Gastroesophageal sphincter (tissue), 4 donors: ENCODE results near the gene CHST13. TPM values are rescaled to one million over a fixed set of nuclear protein-coding genes. Genes with fewer than 3 reads are reported as not detected.

Source experiments
- ATAC-seq: fragments of 150-250 bp; one replicate; pipeline ENCODE4 v1.9.1; 2016; ENCODE audit warnings: mild to moderate bottlenecking, moderate library complexity
- H3K27ac ChIP-seq, 4 donors: fragments of 200-600 bp; sonication (generic) in 3 of 4; 1 replicate in 3 of 4; 2 replicates in 1 of 4; pipeline ENCODE4 v1.5.1; 2016 to 2019
- H3K27me3 ChIP-seq: fragments of 200-600 bp; sonication (generic); one replicate; pipeline ENCODE4 v1.5.1; 2019
- H3K36me3 ChIP-seq, 2 donors: fragments of 200-600 bp; sonication (generic); one replicate each; pipeline ENCODE4 v1.5.1; 2019; ENCODE audit warnings: control low read depth in 1 of 2
- H3K4me1 ChIP-seq, 3 donors: fragments of 200-600 bp; sonication (generic); 1 replicate in 2 of 3; 2 replicates in 1 of 3; pipeline ENCODE4 v1.5.1; 2016 to 2019; ENCODE audit warnings: control low read depth in 2 of 3
- H3K4me3 ChIP-seq, 2 donors: fragments of 200-600 bp; sonication (generic); one replicate each; pipeline ENCODE4 v1.5.1; 2019; ENCODE audit warnings: mild to moderate bottlenecking in 1 of 2, moderate library complexity in 1 of 2
- H3K9me3 ChIP-seq, 3 donors: fragments of 200-600 bp; sonication (generic); one replicate each; pipeline ENCODE4 v1.5.1; 2017 to 2019; ENCODE audit warnings: control low read depth in 2 of 3
- EP300 ChIP-seq: sonication (generic); formaldehyde crosslinking; IDR thresholded peaks from one replicate; pipeline ENCODE4 v1.6.1; 2017; ENCODE audit warnings: antibody characterized with exemption, mild to moderate bottlenecking
- POLR2A ChIP-seq, 2 donors: fragments of 450-650 bp; IDR thresholded peaks; one replicate each; pipeline ENCODE4 v1.6.1; 2017; ENCODE audit warnings: antibody characterized with exemption in 2 of 2, mild to moderate bottlenecking in 2 of 2, moderate library complexity in 1 of 2
- POLR2AphosphoS5 ChIP-seq: sonication (generic); formaldehyde crosslinking; IDR thresholded peaks from one replicate; pipeline ENCODE4 v1.6.1; 2017; ENCODE audit warnings: antibody characterized with exemption
- WGBS, 2 donors: methylation state at CpG; one replicate each; pipeline ENCODE4 v1.1.5; 2018; ENCODE audit warnings: low coverage in 1 of 2; 5-methylcytosine and 5-hydroxymethylcytosine counted together
- total RNA-seq, 4 donors: library from RNA; depleted of rRNA; stranded (reverse); fragments of >200 nt; gene quantifications; one replicate each; pipeline ENCODE4 v1.1.0, GENCODE V29; 2016
- TF ChIP-seq, protein P1 (sequence below), 4 experiments: fragments of 200-600 bp in 2 of 4; fragments of 450-650 bp in 2 of 4; sonication (generic) in 1 of 4; IDR thresholded peaks; one replicate each; pipeline ENCODE4 v1.5.1; 2017 to 2019; ENCODE audit warnings: antibody characterized with exemption in 4 of 4, mild to moderate bottlenecking in 2 of 4, moderate library complexity in 2 of 4

Gene CHST13, protein sequence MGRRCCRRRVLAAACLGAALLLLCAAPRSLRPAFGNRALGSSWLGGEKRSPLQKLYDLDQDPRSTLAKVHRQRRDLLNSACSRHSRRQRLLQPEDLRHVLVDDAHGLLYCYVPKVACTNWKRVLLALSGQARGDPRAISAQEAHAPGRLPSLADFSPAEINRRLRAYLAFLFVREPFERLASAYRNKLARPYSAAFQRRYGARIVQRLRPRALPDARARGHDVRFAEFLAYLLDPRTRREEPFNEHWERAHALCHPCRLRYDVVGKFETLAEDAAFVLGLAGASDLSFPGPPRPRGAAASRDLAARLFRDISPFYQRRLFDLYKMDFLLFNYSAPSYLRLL
- 1 to 10 TPM in 1 of 4 donors, under 1 TPM in 2, not detected in 1; 0.52 to 1.4 (median 0.81) TPM for total RNA-seq

DNA sequence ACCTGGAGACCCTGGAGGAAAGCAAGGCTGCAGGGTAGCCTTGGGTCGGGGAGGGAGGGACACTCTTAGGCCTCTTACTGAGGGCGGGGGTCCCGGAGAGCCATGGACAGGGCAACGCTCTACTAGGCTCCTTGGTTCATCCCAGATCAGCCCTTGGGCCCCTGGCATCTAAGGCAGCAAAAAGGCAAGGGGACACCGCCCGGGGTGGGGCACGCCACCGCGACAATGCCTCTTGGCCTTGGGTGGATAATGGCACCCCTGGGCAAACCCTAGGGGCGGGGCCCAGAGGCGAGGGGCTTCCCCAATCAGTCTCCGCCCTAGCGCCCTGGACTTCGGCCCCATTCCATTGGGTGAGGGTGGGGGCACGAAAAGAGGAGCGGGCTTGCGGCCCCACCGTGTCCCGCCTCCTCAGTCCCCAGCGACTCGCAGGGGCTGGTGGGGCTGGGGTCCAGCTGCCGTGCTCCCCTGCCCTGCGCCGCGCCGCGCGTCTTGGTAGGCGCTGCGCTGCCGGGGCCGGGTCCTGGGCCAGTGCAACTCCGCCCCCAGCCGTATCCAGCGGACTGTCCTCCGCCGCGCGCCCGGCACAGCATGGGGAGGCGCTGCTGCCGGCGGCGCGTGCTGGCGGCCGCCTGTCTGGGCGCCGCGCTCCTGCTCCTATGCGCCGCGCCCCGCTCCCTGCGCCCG lies at the start of gene CHST13:
CHST13 (plus strand) TSS at position 411 of the 684 bp plus-strand sequence; CDS start at position 589, 178 bp downstream.
- peaks cover 0 to 15% (median 10%) of the 10 kb centered on the region in 3 donors for H3K4me1 ChIP-seq
- TF ChIP-seq, protein P1, sequence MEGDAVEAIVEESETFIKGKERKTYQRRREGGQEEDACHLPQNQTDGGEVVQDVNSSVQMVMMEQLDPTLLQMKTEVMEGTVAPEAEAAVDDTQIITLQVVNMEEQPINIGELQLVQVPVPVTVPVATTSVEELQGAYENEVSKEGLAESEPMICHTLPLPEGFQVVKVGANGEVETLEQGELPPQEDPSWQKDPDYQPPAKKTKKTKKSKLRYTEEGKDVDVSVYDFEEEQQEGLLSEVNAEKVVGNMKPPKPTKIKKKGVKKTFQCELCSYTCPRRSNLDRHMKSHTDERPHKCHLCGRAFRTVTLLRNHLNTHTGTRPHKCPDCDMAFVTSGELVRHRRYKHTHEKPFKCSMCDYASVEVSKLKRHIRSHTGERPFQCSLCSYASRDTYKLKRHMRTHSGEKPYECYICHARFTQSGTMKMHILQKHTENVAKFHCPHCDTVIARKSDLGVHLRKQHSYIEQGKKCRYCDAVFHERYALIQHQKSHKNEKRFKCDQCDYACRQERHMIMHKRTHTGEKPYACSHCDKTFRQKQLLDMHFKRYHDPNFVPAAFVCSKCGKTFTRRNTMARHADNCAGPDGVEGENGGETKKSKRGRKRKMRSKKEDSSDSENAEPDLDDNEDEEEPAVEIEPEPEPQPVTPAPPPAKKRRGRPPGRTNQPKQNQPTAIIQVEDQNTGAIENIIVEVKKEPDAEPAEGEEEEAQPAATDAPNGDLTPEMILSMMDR (IDR thresholded peaks at IDR 0.05), result no peak
- no peak for TF ChIP-seq POLR2AphosphoS5
- TF ChIP-seq POLR2A (IDR thresholded peaks at IDR 0.05), result no peak
- TF ChIP-seq EP300, result no peak
- WGBS, 2 donors, result no CpG with 5 or more reads among the region's 56 CpGs
- H3K4me3 ChIP-seq, result peak within 1 kb of the TSS; percentile 6 to 49
- peak; percentile 65 for ATAC-seq
- H3K27ac ChIP-seq, result peak within 1 kb of the TSS in 1 of 4 donors; percentile 11
- H3K9me3 ChIP-seq, result no peaks in the 10 kb centered on the region
- H3K36me3 ChIP-seq, result no peaks in the 10 kb centered on the region
- peaks cover 42% of the 10 kb centered on the region for H3K27me3 ChIP-seq

DNA sequence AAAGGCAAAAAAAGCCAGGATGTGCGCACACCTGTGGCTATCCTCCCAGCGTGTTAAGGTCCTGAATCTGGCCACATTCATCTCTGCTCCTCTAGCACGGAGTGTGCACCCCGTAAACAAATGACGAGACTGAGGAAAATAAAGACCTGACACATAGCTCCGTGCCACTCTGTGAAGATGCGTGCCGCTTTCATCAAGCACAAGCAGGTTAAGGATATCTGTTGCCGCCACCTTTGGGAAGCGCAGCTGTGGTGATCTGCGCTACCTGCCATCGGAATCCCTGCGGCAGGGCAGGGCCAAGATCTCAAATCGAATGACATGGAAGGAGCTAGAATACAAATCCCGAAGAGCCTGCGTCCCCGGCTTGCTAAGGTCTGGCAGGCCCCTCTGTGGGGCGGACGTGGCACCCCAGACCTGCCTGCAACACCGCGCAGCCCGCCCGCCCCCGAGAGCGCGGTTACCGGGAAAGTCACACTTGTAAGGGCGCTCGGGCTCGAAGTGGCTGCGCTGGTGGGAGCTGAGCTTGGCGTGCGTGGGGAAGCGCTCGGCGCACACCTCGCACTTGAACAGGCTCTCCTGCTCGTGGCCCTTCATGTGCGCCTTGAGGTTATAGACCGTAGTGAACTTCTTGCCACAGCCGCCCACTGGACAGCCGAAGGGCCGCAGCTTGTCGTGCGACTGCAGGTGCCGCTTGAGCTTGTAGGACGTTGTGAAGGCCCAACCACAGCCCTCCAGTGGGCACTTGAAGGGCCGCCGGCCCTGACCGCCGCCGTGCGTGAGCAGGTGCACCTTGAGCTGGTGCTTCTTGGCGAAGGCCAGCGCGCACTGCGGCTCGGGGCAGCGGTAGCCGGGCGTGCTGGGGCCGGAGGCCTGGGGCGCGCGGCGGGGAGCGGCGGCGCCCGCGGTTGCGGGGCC lies 49.2 kb upstream of the CHST13 start:
- Histone ChIP-seq H3K9me3 (no peaks in the 10 kb centered on the region), H3K36me3 (peaks cover 0 to 18% of the 10 kb centered on the region in 2 donors), H3K4me1 (peaks cover 13 to 58% (median 30%) of the 10 kb centered on the region in 3 donors), H3K4me3 (peak overlapping the region; percentile 51 to 85), H3K27me3 (no peaks in the 10 kb centered on the region), H3K27ac (peak overlapping the region; percentile 80 to 99 (median 96))
- TF ChIP-seq, protein P1 (IDR thresholded peaks at IDR 0.05), result peak in 1 of 4 experiments; percentile 22
- TF ChIP-seq POLR2A (IDR thresholded peaks at IDR 0.05), result no peak
- 21 to 29% methylated on average over 5 to 6 of the region's 72 CpGs for WGBS, 2 donors
- ATAC-seq, result no peak

DNA sequence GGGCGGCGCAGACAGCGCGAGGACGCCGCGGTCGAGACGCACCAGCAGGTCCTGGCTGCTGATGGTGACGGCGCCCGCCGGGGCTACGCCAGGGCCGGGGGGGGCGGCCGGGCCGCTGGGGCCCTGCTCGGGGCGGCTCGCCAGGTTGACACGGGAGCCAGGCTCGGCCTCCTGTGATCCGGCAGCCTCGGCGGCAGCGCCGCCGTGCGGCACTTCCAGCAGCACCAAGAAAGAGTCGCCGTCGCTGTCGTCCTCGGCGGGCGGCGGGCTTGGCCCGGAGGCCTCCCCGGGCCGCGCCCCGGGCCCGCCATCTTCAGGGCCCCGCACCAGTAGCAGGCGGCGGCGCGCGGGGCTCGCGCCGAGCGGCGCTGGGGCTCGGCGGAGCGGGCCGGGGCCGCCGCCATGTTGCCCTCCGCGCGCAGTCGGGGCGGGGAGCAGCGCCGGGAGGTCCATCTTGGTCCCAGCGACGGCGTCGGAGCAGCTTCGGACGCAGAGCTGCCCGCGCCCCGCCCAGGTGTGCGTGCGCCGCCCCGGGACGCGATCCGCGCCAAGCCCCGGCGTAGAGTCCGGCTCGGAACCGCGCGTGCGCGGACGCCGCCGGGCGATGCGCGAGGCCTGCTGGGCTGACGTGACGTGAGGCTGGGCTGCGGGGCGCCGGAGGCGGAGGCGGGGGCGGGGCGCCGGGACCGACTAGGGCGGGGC lies 48.4 kb upstream of the CHST13 start, which contains the start of gene ZXDC:
ZXDC (minus strand) TSS at position 479 of the 702 bp plus-strand sequence; CDS start at position 453, 26 bp downstream.
- TF ChIP-seq EP300 (no peak), POLR2AphosphoS5 (peak; percentile 65), POLR2A (IDR thresholded peaks at IDR 0.05) (peak; percentile 78 to 91)
- TF ChIP-seq, protein P1 (IDR thresholded peaks at IDR 0.05), result peak in 3 of 4 experiments; percentile 56 to 66 (median 56)
- Histone ChIP-seq H3K9me3 (no peaks in the 10 kb centered on the region), H3K36me3 (peaks cover 0 to 10% of the 10 kb centered on the region in 2 donors), H3K4me1 (peaks cover 13 to 54% (median 30%) of the 10 kb centered on the region in 3 donors), H3K4me3 (peak within 1 kb of the TSS; percentile 78 to 85), H3K27me3 (no peaks in the 10 kb centered on the region), H3K27ac (peak within 1 kb of the TSS; percentile 88 to 99 (median 96))
- peak; percentile 92 for ATAC-seq
- WGBS, 2 donors, result no CpG with 5 or more reads among the region's 112 CpGs
